HG03565 (cell line): ENCODE results near the gene MAP7D3.

Experiments
- ATAC-seq: cut with Tn5 transposase; IDR thresholded peaks from one replicate; pipeline ENCODE4 v1.9.1; 2021; ENCODE audit warnings: mild to moderate bottlenecking, moderate library complexity; ENCODE audit not compliant: unreplicated experiment

Gene MAP7D3

GRCh38 chrX:136209016-136209738 lies 42.0 kb downstream of the MAP7D3 start:
- ATAC-seq, result no peak

DNA sequence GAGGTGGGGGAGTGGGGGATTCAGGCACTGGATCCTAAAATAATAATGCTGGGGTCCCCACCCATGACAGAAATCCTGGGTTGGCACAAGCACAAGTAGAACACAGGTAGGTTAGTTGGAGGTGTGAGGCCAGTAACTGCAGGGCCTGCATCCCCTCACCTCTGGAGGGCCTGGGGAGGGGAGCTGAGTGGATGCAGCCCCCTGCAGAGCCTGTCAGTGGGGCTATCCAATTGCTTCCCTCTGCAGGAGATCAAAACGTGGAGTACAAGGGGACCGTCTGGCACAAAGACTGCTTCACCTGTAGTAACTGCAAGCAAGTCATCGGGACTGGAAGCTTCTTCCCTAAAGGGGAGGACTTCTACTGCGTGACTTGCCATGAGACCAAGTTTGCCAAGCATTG lies 43.7 kb downstream of the MAP7D3 start:
- ATAC-seq, result no peak

- ATAC-seq, result no peak
Observed at GRCh38 chrX:136206916-136207315, 44.3 kb downstream of the MAP7D3 start.

DNA sequence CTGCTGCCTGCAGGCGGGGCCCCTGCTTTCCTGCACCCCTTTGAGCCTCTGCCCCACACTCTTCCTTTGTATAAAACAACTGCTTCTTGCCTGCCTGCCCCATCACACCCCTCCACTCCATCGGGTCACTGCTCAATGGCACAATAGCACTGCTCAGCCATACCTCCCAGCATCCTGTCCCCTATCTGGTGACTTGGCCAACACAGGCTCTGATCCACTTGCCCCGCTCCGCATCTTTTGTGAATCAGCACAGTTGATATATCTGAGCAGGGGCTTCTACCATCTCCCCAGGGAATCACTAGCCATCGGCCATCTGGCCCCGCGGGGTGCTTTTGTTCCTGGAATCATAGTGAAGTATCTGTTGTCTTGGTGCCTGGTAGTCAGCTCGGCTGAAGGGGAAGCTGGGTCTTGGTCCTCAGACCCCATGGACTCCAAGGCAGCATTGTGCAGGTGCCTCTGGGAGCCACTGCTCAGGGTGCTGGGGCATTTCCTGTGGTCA lies 45.3 kb downstream of the MAP7D3 start:
- ATAC-seq, result no peak

GRCh38 chrX:136204571-136204970 lies 46.6 kb downstream of the MAP7D3 start:
- no peak for ATAC-seq

- ATAC-seq, result no peak
Observed at GRCh38 chrX:136203951-136204350, 47.2 kb downstream of the MAP7D3 start.

- ATAC-seq, result no peak
Observed at GRCh38 chrX:136203438-136203837, 47.8 kb downstream of the MAP7D3 start.

GRCh38 chrX:136202889-136203288 lies 48.3 kb downstream of the MAP7D3 start:
- no peak for ATAC-seq

- ATAC-seq, result no peak
Observed at GRCh38 chrX:136201601-136202000, 49.6 kb downstream of the MAP7D3 start.

DNA sequence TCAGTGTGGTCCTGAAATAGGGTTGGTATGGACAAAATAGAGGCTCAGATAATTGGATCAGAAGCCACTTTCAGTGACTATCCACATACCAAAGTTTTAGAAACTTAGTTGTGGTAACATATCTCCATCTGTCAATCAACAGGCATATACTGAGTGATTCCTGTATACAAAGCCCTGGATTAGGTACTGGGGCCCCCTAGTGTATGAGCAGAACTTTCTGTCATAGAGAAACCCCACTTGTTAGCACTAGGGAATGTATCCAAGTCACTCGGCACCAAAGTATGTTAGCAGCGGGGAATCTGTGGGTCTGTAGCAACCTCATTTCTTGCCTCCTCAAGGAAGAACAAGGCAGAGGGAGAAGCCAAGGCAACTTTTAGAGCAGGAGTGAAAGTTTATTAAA lies 50.7 kb downstream of the MAP7D3 start:
- no peak for ATAC-seq

GRCh38 chrX:136199365-136199764 lies 51.8 kb downstream of the MAP7D3 start:
- ATAC-seq, result no peak

DNA sequence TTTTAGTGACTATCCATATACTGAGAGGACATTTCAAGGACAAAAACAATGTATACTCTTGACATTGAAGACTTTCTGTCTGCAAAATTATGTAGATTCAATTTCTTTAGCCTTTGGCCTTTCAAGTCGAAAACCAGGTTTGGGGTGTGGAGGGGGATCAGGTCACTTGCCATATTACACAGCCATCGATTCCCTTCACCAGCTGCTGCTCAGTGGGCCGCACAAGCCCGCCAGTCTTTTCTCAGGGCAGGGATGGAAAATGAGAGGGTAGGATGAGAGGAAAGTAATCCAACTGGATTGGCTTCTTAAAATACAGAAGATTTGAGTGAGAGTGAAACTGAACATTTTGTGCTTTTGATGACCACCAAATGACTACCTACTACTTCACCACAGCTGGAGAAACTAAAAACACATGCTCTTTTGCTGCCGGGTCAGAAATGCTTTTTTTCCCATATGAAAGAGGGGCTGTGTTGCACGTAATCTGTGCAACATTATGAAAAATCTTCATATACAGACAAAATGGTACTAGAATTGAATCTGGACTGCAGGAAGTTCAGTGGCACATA lies 52.4 kb downstream of the MAP7D3 start:
- no peak for ATAC-seq

- no peak for ATAC-seq
Observed at GRCh38 chrX:136198010-136198409, 53.2 kb downstream of the MAP7D3 start.

GRCh38 chrX:136196691-136197155 lies 54.5 kb downstream of the MAP7D3 start:
- no peak for ATAC-seq

- ATAC-seq, result no peak
Observed at GRCh38 chrX:136195247-136195646, 56.0 kb downstream of the MAP7D3 start.

DNA sequence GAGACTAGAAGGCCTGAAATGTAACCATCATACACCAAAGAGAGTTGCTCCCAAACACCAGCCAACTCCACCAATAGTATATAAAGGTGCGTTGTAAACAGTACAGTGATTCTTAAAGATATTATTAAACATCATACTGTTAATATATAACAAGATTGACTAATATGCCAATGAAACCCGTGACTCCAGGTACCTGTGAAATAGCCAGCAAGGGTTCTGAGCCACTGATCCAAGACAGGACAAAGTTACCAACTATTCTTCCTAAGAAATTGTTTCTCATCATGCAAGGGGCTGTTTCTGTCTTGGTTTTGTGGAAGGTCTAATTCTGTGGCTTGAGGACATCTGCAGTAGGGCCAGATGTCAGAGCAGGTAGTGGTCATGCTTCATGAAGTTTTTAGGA lies 56.7 kb downstream of the MAP7D3 start:
- ATAC-seq, result no peak

- ATAC-seq, result no peak
Observed at GRCh38 chrX:136193771-136194170, 57.4 kb downstream of the MAP7D3 start.

- no peak for ATAC-seq
Observed at GRCh38 chrX:136192839-136193414, 58.3 kb downstream of the MAP7D3 start.

DNA sequence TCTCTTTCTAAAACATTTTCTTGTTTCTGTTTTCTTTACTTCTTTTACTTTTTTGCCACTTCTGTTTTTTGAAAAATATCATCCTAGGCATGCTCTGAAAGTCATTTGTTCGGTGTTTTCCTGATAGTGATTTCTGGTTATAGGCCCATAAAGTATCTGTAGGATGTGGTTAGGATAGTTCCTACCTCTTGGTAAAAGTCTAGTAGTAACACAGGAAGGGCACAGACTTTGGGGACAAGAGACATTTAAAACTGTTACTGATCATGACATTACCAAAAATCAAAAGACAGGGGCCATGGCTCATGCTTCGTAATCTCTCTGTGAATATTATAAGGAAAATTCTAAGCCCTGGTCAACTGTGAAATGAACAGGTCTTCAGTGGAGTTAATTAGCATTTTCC lies 59.1 kb downstream of the MAP7D3 start:
- no peak for ATAC-seq

- ATAC-seq, result no peak
Observed at GRCh38 chrX:136191171-136191570, 60.0 kb downstream of the MAP7D3 start.

- no peak for ATAC-seq
Observed at GRCh38 chrX:136190038-136190713, 61.0 kb downstream of the MAP7D3 start.

GRCh38 chrX:136189222-136189621 lies 62.0 kb downstream of the MAP7D3 start:
- ATAC-seq, result no peak
